ENCODE results near the gene ADAMTS10. TPM values are rescaled to one million over a fixed set of nuclear protein-coding genes. Genes with fewer than 3 reads are reported as not detected.

ADAMTS10 gene
- total RNA-seq = 7.3 and 19.3 TPM in 2 replicates

DNA sequence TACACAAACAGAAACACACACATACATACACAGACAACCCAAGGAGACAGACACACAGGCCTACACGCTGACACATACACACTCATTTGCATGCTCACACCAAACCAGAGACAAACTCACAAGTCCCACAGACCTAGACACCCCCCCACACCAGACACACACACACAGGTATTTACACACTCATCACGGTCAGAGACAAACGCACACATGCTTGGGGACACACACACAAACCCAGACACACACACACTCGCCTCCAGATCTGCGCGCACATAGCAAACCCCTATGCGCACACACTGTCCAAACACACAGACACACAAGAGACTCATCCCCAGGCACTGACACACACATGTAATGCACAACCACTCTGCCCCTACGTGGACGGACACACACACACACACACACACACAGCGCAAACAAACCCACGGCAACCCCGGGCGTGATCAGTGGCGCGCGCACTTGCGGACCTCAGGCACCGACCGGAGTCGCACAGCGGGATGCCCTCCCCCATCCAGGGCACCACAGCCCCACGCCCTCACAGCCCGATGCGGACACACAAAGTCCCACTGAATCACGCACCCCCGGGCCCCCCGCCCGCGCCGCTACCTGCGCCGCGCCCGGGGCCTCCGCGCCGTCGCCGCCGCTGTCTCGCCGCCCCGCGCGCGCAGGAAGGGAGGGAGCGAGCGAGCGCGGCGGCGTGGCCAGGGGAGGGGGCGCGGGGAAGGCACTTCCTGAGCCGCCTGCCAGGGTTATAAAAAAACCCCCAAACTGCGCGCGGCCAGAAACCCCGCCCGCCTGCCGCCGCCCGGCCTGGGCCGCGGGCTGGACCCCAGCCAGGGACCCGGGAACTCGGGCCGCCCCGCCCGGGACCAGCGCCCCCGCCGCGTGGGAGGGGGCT, at the start of gene ADAMTS10:
Gene ADAMTS10, minus strand, starts transcription at position 675 of the 895 bp plus-strand sequence. CDS start 5,005 bp downstream, outside the sequence.
- H3K4me3 ChIP-seq (ENCODE audit: low read depth, low read length) = peak within 1 kb of the TSS; percentile 83
- DNase-seq (ENCODE audit: low read depth) = peak; percentile 41
- TF ChIP-seq, protein P1, sequence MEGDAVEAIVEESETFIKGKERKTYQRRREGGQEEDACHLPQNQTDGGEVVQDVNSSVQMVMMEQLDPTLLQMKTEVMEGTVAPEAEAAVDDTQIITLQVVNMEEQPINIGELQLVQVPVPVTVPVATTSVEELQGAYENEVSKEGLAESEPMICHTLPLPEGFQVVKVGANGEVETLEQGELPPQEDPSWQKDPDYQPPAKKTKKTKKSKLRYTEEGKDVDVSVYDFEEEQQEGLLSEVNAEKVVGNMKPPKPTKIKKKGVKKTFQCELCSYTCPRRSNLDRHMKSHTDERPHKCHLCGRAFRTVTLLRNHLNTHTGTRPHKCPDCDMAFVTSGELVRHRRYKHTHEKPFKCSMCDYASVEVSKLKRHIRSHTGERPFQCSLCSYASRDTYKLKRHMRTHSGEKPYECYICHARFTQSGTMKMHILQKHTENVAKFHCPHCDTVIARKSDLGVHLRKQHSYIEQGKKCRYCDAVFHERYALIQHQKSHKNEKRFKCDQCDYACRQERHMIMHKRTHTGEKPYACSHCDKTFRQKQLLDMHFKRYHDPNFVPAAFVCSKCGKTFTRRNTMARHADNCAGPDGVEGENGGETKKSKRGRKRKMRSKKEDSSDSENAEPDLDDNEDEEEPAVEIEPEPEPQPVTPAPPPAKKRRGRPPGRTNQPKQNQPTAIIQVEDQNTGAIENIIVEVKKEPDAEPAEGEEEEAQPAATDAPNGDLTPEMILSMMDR (IDR thresholded peaks at IDR 0.05; ENCODE audit: insufficient read depth, low read depth, low read length) = no peak

DNA sequence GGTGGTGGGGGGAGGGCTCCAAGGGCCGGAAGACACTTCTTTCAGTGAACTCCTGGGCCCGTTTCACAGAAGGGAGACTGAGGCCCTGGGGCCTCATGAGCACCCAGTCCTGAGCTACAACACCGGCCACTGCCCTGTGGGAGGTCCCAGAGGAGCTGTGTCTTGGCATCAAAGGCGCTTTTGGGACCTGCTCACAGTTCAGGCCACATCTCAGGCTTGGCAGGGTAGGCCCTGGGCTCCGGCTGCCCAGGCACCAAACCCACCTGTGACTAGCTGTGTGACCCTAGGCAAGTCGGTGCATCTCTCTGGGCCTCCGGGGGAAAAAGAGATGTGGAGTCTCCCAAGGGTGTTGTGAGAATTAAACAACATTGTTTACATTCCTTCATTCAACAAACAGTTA, 49.4 kb upstream of the ADAMTS10 start:
- no peak for DNase-seq (ENCODE audit: low read depth)
- TF ChIP-seq, protein P1 (IDR thresholded peaks at IDR 0.05; ENCODE audit: insufficient read depth, low read depth, low read length) = no peak
- H3K4me3 ChIP-seq (ENCODE audit: low read depth, low read length) = no peak overlapping the region

DNA sequence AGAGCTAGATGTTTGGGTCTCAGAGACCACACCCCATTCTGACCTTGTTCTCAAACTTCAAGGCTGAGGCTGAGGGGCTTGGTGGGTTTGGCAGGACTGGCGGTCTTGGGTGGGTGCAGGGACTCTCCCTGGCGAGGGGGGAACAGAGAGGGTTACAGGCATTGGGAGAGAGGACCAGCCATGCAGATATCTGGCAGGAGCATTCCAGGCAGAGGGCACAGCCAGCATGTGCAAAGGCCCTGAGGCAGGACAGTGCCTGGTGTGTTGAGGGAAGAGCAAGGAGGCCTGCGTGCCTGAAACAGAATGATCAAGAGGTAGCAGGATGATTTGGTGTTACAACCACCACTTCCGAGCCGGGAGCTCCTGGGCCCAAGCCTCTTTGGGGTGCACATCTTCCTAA, 47.4 kb upstream of the ADAMTS10 start:
- no peak for DNase-seq (ENCODE audit: low read depth)
- no peak overlapping the region for H3K4me3 ChIP-seq (ENCODE audit: low read depth, low read length)

DNA sequence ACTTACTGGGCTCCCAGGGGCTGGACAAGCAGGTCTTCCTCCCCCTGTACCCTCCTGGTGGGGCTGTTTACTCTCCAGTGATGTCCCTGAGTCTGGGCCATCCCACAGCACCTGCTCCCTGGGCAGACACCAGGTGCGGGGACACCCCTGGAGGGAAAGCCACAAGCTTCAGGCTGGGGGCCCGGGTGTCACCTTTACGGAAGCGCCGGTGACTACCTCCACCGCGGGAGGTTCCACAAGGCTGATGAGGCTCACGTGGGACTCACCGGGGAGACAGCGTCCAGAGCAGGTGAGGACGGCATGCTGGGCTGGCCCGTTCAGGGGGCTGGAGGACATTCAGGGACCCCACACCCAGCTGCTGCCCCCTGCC, 44.8 kb upstream of the ADAMTS10 start:
- TF ChIP-seq, protein P1 (IDR thresholded peaks at IDR 0.05; ENCODE audit: insufficient read depth, low read depth, low read length) = no peak
- H3K4me3 ChIP-seq (ENCODE audit: low read depth, low read length) = no peak overlapping the region
- DNase-seq (ENCODE audit: low read depth) = no peak

More for the DNA sequence above, 47.4 kb upstream of the ADAMTS10 start:
- TF ChIP-seq, protein P1 (IDR thresholded peaks at IDR 0.05; ENCODE audit: insufficient read depth, low read depth, low read length) = no peak

DNA sequence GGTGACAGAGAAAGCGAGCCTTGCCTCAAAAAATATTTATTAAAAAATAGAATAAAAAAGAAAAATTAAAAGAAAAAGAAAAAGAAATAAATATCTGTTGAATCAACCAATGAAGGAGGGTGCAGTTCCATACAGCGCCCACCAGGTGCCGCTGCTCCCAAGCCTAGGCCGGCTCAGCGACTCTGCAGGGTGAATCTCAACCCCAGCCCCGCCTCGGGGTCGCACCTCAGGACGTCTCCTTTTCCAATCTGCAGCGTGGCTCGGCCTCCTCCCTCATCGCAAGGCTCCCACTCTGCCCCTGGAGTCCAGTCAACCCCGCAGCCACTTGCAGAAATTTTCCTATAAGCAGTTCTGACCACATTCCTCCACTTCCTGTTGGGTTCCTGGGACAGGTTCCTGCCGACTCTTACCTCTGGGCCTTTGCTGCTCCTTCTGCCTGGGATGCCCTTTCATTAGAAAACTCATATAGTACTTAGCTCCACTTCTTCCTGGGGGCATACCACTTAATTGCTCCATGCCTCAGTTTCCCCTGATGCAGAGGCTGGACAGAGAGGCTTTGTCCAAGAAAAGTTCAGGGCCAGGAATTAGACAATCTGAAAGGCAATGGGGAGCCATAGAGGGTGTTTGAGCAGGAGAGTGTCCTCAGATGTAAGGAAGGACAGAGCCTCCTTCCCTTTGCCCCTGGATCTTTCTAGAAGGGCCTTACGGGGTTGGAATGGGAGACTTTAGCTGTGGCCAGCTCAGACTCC, 44.2 kb upstream of the ADAMTS10 start:
- TF ChIP-seq, protein P1 (IDR thresholded peaks at IDR 0.05; ENCODE audit: insufficient read depth, low read depth, low read length) = peak; percentile 92
- peak; percentile 36 for DNase-seq (ENCODE audit: low read depth)
- no peak overlapping the region for H3K4me3 ChIP-seq (ENCODE audit: low read depth, low read length)

DNA sequence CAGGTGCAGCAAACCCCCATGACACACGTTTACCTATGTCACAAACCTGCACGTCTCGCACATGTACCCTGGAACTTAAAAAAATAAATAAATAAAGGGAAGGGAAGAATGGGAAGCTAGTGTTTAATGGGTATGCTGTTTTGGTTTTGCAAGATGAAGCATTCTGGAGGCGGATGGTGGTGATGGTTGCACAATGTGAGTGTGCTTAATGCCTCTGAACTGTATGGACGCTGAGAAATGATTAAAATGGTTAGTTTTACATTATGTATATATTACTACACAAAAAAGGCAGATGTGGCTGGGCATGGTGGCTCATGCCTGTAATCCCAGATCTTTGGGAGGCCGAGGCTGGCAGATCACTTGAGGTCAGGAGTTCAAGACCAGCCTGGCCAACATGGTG, 37.7 kb upstream of the ADAMTS10 start:
- peak; percentile 14 for DNase-seq (ENCODE audit: low read depth)
- TF ChIP-seq, protein P1 (IDR thresholded peaks at IDR 0.05; ENCODE audit: insufficient read depth, low read depth, low read length) = no peak
- no peak overlapping the region for H3K4me3 ChIP-seq (ENCODE audit: low read depth, low read length)

All from fibroblast of villous mesenchyme (primary cell).